Activated CD4-positive, alpha-beta T cell treated with anti-CD3 and anti-CD28 coated beads, Interleukin-2, amount 50 U/mL, for 24 hours (primary cell): ENCODE results near the gene ULK4.

Source experiments
- DNase-seq, 2 donors: peaks; one replicate each; pipeline ENCODE4 v3.0.0-alpha.2; 2020; ENCODE audit warnings: low read depth in 1 of 2, low spot score in 1 of 2

The ULK4 gene

GRCh38 chr3:41274944-41275668 is 686.8 kb downstream of the ULK4 start:
- no peak for DNase-seq

- no peak for DNase-seq
These were observed 689.2 kb downstream of the ULK4 start for GRCh38 chr3:41272667-41273066.

GRCh38 chr3:41267975-41268640 is 693.8 kb downstream of the ULK4 start:
- DNase-seq, result no peak

GRCh38 chr3:41265823-41266273 is 696.1 kb downstream of the ULK4 start:
- no peak for DNase-seq

GRCh38 chr3:41265011-41265545 is 696.8 kb downstream of the ULK4 start:
- no peak for DNase-seq

- DNase-seq, result no peak
These were observed 701.8 kb downstream of the ULK4 start for GRCh38 chr3:41260063-41260450.

- DNase-seq, result no peak
These were observed 702.3 kb downstream of the ULK4 start for GRCh38 chr3:41259449-41260062.

- no peak for DNase-seq
These were observed 703.6 kb downstream of the ULK4 start for GRCh38 chr3:41258239-41258800.

GRCh38 chr3:41251593-41251992 is 710.3 kb downstream of the ULK4 start:
- no peak for DNase-seq

GRCh38 chr3:41250825-41251224 is 711.1 kb downstream of the ULK4 start:
- DNase-seq, result no peak

GRCh38 chr3:41249318-41249717 is 712.6 kb downstream of the ULK4 start:
- no peak for DNase-seq

GRCh38 chr3:41248525-41248924 is 713.4 kb downstream of the ULK4 start:
- no peak for DNase-seq

GRCh38 chr3:41247055-41248004 is 714.6 kb downstream of the ULK4 start:
- DNase-seq, result no peak

GRCh38 chr3:41244620-41245336 is 717.1 kb downstream of the ULK4 start:
- no peak for DNase-seq

- DNase-seq, result no peak
These were observed 718.7 kb downstream of the ULK4 start for GRCh38 chr3:41243183-41243582.

- no peak for DNase-seq
These were observed 719.9 kb downstream of the ULK4 start for GRCh38 chr3:41241800-41242571.

GRCh38 chr3:41241161-41241560 is 720.7 kb downstream of the ULK4 start:
- no peak for DNase-seq

- no peak for DNase-seq
These were observed 722.3 kb downstream of the ULK4 start for GRCh38 chr3:41239587-41239986.

- DNase-seq, result no peak
These were observed 724.0 kb downstream of the ULK4 start for GRCh38 chr3:41237907-41238306.
